K562 (cell line): Measurements from ENCODE around the gene KCNK3. TPM values are rescaled to one million over a fixed set of nuclear protein-coding genes. Genes with fewer than 3 reads are reported as not detected.

Experiments
- DMBX1 ChIP-seq: fragments of 250-450 bp; sonication (Bioruptor Pico); IDR thresholded peaks from 2 replicates; pipeline ENCODE4 v1.8.0; 2022; ENCODE audit warnings: inconsistent platforms, mild to moderate bottlenecking, moderate library complexity, borderline replicate concordance
- ETV1 ChIP-seq: fragments of 450-650 bp; conservative IDR thresholded peaks from 2 replicates; pipeline ENCODE4 v1.6.1; 2016; ENCODE audit warnings: missing genetic modification characterization, control low read depth, low read depth, missing compliant biosample characterization
- KDM2B ChIP-seq: fragments of 250-450 bp; sonication (Bioruptor Pico); IDR thresholded peaks from 2 replicates; pipeline ENCODE4 v1.8.0; 2021; ENCODE audit warnings: mild to moderate bottlenecking, moderate library complexity
- KLF6 ChIP-seq: fragments of 250-450 bp; sonication (Bioruptor Pico); IDR thresholded peaks from 2 replicates; pipeline ENCODE4 v1.4.0; 2020; ENCODE audit warnings: mild to moderate bottlenecking, moderate library complexity, borderline replicate concordance
- L3MBTL2 ChIP-seq: fragments of 450-650 bp; IDR thresholded peaks from 2 replicates; pipeline ENCODE4 v1.6.1; 2016; ENCODE audit warnings: mild to moderate bottlenecking, moderate library complexity
- PTBP1 ChIP-seq: fragments of 200-400 bp; formaldehyde crosslinking; IDR thresholded peaks from 2 replicates; pipeline ENCODE4 v1.6.1; 2017; ENCODE audit warnings: low read depth, low read length
- SMAD4 ChIP-seq: fragments of 250-450 bp; sonication (Bioruptor Pico); conservative IDR thresholded peaks from 2 replicates; pipeline ENCODE4 v1.8.0; 2021; ENCODE audit warnings: inconsistent platforms, mild to moderate bottlenecking, moderate library complexity
- SMARCE1 ChIP-seq: fragments of 450-650 bp; IDR thresholded peaks from 2 replicates; pipeline ENCODE4 v1.7.1; 2016; ENCODE audit warnings: mild to moderate bottlenecking
- SOX6 ChIP-seq: fragments of 450-650 bp; IDR thresholded peaks from 2 replicates; pipeline ENCODE4 v1.6.1; 2014; ENCODE audit warnings: mild to moderate bottlenecking
- ZNF124 ChIP-seq: sonication (generic); formaldehyde crosslinking; IDR thresholded peaks from 2 replicates; pipeline ENCODE4 v1.8.1; 2022; ENCODE audit warnings: missing genetic modification reagents
- ZNF143 ChIP-seq: sonication (generic); formaldehyde crosslinking; IDR thresholded peaks from 2 replicates; pipeline ENCODE4 v1.9.0; 2022; ENCODE audit warnings: mild to moderate bottlenecking, missing genetic modification reagents
- ZNF217 ChIP-seq: sonication (generic); formaldehyde crosslinking; IDR thresholded peaks from 2 replicates; pipeline ENCODE4 v1.8.0; 2022; ENCODE audit warnings: mild to moderate bottlenecking, missing genetic modification reagents
- ZNF263 ChIP-seq: sonication (generic); formaldehyde crosslinking; IDR thresholded peaks from 2 replicates; pipeline ENCODE4 v1.8.0; 2022; ENCODE audit warnings: mild to moderate bottlenecking, missing genetic modification reagents, borderline replicate concordance
- ZNF274 ChIP-seq: IDR thresholded peaks from 2 replicates; pipeline ENCODE4 v1.6.1; 2011; ENCODE audit warnings: low read depth, mild to moderate bottlenecking, low read length, moderate library complexity, borderline replicate concordance
- ZNF282 ChIP-seq: sonication (generic); formaldehyde crosslinking; IDR thresholded peaks from 2 replicates; pipeline ENCODE4 v1.8.1; 2023; ENCODE audit warnings: missing genetic modification reagents
- ZNF347 ChIP-seq: fragments of 450-650 bp; formaldehyde crosslinking; IDR thresholded peaks from 2 replicates; pipeline ENCODE4 v1.4.0; 2020; ENCODE audit warnings: low read depth, mild to moderate bottlenecking, moderate library complexity
- ZNF408 ChIP-seq: fragments of 250-450 bp; sonication (Bioruptor Pico); IDR thresholded peaks from 2 replicates; pipeline ENCODE4 v1.4.0; 2020; ENCODE audit warnings: low read depth, mild to moderate bottlenecking, moderate library complexity
- polyA plus RNA-seq, 8 experiments: library from polyadenylated mRNA; depleted of rRNA in 4 of 8; stranded (reverse) in 5 of 8; unstranded in 3 of 8; fragments of >200 nt; fragmentation: Nextera tagmentation in 2 of 8; fragmentation: Illumina TruSeq in 1 of 8; extraction: Ambion mirVana in 2 of 8; extraction: Trizol in 1 of 8; gene quantifications; 2 replicates each; pipeline versions ENCODE4 v1.2.1 to v1.2.3, GENCODE V29; 2011 to 2014; ENCODE audit warnings: inconsistent platforms in 1 of 8, missing spikeins in 1 of 8
- total RNA-seq, 7 experiments: library from RNA; depleted of rRNA in 6 of 7; stranded (reverse); fragments of >200 nt in 6 of 7; fragmentation: Illumina TruSeq in 2 of 7; extraction: Trizol in 2 of 7; gene quantifications; 2 replicates each; pipeline versions ENCODE4 v1.2.1 to v1.2.3, GENCODE V29; 2011 to 2021; ENCODE audit warnings: low replicate concordance in 1 of 7
- TF ChIP-seq, protein P1 (sequence below), 2 experiments: IDR thresholded peaks; 2 replicates each; pipeline ENCODE4 v1.6.1; 2012; ENCODE audit warnings: improper control_type of control experiment in 2 of 2, low read depth in 2 of 2, low read length in 2 of 2, borderline replicate concordance in 1 of 2
- TF ChIP-seq, protein P2 (sequence below): fragments of 250-450 bp; sonication (Bioruptor Pico); IDR thresholded peaks from 2 replicates; pipeline ENCODE4 v1.8.0; 2022; ENCODE audit warnings: inconsistent platforms, mild to moderate bottlenecking, moderate library complexity, borderline replicate concordance
- TF ChIP-seq, protein P3 (sequence below): fragments of 250-450 bp; sonication (Bioruptor Pico); IDR thresholded peaks from 2 replicates; pipeline ENCODE4 v1.4.0; 2020

Gene KCNK3
- total and polyA plus RNA-seq, 9 of the 15 experiments (the other 6 are each of a cell fraction or from before 2014, with no cell fraction given): 0.01 to 0.20 (median 0.07) TPM; not detected in 5

DNA sequence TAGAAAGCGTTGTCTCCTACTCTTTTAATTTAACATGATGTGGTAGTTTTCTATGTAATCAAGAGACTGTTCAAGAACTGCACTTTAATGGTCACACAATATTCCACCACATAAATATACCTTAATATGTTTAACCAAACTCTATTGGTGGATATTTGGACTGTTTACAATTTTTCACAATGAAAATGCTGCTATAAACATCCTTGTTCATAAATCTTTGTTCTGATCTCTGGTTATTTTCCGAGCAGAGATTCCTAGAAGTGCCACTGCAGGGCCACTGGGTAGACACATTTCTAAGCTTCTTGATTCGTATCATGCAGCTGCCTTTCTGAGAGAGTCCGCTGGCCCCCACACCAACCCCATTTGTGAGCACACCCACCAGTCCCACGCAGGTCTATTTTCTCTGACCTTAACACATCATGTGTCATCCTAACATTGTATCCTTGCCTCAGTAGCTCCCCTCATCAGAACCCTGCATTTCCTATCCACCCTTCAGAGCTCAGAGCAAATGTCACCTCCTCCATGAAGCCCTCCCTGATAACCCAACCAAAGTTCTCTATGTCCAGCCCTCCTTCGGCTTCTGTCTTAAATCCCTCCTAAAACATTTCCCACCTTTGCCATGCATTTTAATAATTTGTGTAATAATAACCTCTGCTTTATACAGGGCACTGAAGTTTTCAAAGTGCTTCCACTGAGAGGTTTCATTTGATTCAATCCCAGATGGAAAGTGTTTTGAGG is 26.6 kb downstream of the KCNK3 start (continued):
- TF ChIP-seq, protein P1, sequence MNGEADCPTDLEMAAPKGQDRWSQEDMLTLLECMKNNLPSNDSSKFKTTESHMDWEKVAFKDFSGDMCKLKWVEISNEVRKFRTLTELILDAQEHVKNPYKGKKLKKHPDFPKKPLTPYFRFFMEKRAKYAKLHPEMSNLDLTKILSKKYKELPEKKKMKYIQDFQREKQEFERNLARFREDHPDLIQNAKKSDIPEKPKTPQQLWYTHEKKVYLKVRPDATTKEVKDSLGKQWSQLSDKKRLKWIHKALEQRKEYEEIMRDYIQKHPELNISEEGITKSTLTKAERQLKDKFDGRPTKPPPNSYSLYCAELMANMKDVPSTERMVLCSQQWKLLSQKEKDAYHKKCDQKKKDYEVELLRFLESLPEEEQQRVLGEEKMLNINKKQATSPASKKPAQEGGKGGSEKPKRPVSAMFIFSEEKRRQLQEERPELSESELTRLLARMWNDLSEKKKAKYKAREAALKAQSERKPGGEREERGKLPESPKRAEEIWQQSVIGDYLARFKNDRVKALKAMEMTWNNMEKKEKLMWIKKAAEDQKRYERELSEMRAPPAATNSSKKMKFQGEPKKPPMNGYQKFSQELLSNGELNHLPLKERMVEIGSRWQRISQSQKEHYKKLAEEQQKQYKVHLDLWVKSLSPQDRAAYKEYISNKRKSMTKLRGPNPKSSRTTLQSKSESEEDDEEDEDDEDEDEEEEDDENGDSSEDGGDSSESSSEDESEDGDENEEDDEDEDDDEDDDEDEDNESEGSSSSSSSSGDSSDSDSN (IDR thresholded peaks at IDR 0.05; ENCODE audit: borderline replicate concordance in 1 of 2, low read depth in 2 of 2, low read length in 2 of 2): no peak
- TF ChIP-seq ZNF347 (no peak), ZNF408 (no peak), SOX6 (no peak), ZNF274 (no peak), PTBP1 (peak; percentile 83; the same call in 1 of the 2 replicates), ZNF263 (CRISPR knock-in tag) (no peak), ZNF143 (CRISPR knock-in tag) (no peak), ZNF124 (CRISPR knock-in tag) (no peak), SMAD4 (no peak), ZNF217 (no peak), ETV1 (tag) (no peak), SMARCE1 (no peak), L3MBTL2 (no peak), ZNF282 (CRISPR knock-in tag) (no peak), DMBX1 (CRISPR knock-in tag) (no peak), KLF6 (no peak), KDM2B (CRISPR knock-in tag) (no peak)
- TF ChIP-seq, protein P2, sequence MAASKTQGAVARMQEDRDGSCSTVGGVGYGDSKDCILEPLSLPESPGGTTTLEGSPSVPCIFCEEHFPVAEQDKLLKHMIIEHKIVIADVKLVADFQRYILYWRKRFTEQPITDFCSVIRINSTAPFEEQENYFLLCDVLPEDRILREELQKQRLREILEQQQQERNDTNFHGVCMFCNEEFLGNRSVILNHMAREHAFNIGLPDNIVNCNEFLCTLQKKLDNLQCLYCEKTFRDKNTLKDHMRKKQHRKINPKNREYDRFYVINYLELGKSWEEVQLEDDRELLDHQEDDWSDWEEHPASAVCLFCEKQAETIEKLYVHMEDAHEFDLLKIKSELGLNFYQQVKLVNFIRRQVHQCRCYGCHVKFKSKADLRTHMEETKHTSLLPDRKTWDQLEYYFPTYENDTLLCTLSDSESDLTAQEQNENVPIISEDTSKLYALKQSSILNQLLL (CRISPR knock-in tag): no peak
- TF ChIP-seq, protein P3, sequence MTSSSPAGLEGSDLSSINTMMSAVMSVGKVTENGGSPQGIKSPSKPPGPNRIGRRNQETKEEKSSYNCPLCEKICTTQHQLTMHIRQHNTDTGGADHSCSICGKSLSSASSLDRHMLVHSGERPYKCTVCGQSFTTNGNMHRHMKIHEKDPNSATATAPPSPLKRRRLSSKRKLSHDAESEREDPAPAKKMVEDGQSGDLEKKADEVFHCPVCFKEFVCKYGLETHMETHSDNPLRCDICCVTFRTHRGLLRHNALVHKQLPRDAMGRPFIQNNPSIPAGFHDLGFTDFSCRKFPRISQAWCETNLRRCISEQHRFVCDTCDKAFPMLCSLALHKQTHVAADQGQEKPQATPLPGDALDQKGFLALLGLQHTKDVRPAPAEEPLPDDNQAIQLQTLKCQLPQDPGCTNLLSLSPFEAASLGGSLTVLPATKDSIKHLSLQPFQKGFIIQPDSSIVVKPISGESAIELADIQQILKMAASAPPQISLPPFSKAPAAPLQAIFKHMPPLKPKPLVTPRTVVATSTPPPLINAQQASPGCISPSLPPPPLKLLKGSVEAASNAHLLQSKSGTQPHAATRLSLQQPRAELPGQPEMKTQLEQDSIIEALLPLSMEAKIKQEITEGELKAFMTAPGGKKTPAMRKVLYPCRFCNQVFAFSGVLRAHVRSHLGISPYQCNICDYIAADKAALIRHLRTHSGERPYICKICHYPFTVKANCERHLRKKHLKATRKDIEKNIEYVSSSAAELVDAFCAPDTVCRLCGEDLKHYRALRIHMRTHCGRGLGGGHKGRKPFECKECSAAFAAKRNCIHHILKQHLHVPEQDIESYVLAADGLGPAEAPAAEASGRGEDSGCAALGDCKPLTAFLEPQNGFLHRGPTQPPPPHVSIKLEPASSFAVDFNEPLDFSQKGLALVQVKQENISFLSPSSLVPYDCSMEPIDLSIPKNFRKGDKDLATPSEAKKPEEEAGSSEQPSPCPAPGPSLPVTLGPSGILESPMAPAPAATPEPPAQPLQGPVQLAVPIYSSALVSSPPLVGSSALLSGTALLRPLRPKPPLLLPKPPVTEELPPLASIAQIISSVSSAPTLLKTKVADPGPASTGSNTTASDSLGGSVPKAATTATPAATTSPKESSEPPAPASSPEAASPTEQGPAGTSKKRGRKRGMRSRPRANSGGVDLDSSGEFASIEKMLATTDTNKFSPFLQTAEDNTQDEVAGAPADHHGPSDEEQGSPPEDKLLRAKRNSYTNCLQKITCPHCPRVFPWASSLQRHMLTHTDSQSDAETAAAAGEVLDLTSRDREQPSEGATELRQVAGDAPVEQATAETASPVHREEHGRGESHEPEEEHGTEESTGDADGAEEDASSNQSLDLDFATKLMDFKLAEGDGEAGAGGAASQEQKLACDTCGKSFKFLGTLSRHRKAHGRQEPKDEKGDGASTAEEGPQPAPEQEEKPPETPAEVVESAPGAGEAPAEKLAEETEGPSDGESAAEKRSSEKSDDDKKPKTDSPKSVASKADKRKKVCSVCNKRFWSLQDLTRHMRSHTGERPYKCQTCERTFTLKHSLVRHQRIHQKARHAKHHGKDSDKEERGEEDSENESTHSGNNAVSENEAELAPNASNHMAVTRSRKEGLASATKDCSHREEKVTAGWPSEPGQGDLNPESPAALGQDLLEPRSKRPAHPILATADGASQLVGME (CRISPR knock-in tag): no peak
